T-helper 2 cell treated with Interferon-gamma antibody and Interleukin-4, amounts not matched to agents 5 μg/mL and 100 μg/mL, for 36 hours (primary cell): ENCODE results near the gene LANCL3.

ENCODE experiments used
- DNase-seq: peaks from one replicate; pipeline ENCODE4 v3.0.0; 2021; ENCODE audit warnings: low spot score
- H3K27ac Mint-ChIP-seq: one replicate; pipeline ENCODE4 v1.8.0; 2021; ENCODE audit warnings: mild to moderate bottlenecking, mixed read lengths
- H3K27me3 Mint-ChIP-seq: one replicate; pipeline ENCODE4 v1.8.0; 2021; ENCODE audit warnings: low read depth, mixed read lengths
- H3K36me3 Mint-ChIP-seq: one replicate; pipeline ENCODE4 v1.8.0; 2021; ENCODE audit warnings: low read depth, mixed read lengths
- H3K4me1 Mint-ChIP-seq: one replicate; pipeline ENCODE4 v1.8.0; 2021; ENCODE audit warnings: low read depth, mixed read lengths
- H3K4me3 Mint-ChIP-seq: one replicate; pipeline ENCODE4 v1.8.0; 2022; ENCODE audit warnings: mild to moderate bottlenecking, moderate library complexity, mixed read lengths
- H3K9me3 Mint-ChIP-seq: one replicate; pipeline ENCODE4 v1.8.0; 2021; ENCODE audit warnings: mixed read lengths

Gene LANCL3

DNA sequence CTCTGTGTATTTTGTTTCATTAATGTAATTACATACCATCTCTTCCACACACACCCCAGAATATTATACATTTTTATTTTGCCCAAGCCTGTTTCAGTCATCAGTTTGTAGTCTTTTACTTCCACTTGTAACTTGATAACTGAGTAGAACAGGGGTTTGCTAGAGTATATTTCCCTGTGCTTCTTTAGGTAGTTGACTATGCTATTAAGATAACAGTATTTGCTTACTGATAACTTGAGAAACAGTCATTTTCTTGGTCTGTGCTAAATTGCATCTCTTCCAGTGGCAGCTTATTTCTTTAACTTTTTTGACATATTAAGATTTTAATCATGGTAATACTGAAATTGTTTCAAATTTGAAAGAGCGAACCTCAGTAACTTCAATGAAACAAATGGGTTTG, 107.1 kb downstream of the LANCL3 start:
- Mint-ChIP-seq H3K27me3 (no peaks in the 10 kb centered on the region), H3K27ac (no peak overlapping the region), H3K4me1 (no peaks in the 10 kb centered on the region), H3K4me3 (no peak overlapping the region), H3K36me3 (no peaks in the 10 kb centered on the region), H3K9me3 (no peaks in the 10 kb centered on the region)
- DNase-seq: no peak

DNA sequence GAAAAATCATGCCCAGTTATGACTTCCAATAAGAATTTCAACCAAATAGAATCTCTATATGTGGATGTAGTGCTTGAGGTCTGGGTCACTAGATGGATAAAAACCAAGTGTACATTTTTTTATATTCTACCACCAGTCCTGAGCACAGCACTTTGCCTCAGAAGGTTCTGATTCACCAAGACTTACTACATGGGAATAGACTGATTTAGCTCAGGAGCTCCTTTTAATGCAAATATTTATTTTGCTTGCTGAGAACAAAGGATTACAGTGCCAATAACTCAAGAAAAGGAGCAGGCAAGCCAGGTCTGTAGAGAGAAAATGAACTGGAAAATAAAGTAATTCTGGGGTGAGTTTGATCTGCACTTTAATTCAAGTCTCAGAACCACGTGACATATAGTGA, 107.8 kb downstream of the LANCL3 start:
- DNase-seq: no peak
- H3K4me3 Mint-ChIP-seq: no peak overlapping the region
- no peaks in the 10 kb centered on the region for H3K36me3 Mint-ChIP-seq
- H3K27me3 Mint-ChIP-seq: no peaks in the 10 kb centered on the region
- no peaks in the 10 kb centered on the region for H3K9me3 Mint-ChIP-seq
- no peaks in the 10 kb centered on the region for H3K4me1 Mint-ChIP-seq
- H3K27ac Mint-ChIP-seq: no peak overlapping the region

DNA sequence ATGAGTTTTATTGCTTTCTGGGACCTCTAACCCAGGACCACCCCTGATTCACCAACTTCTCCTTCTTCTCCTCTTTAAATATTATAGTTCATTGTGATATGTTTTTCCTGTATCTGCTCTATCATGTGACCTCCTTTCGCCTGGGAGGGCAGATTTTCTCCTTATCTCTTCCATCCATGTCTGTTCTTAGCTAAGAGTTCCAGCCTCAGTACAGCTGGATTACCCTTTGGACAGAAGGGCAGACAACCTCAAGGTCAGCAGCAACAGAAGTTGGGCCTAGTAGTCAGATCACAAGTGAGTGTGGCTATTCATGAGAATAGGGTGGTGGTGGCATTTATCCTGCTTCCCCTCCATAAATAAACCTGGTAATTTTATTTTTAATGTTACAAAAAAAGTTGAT, 108.4 kb downstream of the LANCL3 start:
- Mint-ChIP-seq H3K4me3 (no peak overlapping the region), H3K27ac (no peak overlapping the region), H3K36me3 (no peaks in the 10 kb centered on the region), H3K27me3 (peaks cover 2% of the 10 kb centered on the region), H3K4me1 (no peaks in the 10 kb centered on the region), H3K9me3 (no peaks in the 10 kb centered on the region)
- no peak for DNase-seq

DNA sequence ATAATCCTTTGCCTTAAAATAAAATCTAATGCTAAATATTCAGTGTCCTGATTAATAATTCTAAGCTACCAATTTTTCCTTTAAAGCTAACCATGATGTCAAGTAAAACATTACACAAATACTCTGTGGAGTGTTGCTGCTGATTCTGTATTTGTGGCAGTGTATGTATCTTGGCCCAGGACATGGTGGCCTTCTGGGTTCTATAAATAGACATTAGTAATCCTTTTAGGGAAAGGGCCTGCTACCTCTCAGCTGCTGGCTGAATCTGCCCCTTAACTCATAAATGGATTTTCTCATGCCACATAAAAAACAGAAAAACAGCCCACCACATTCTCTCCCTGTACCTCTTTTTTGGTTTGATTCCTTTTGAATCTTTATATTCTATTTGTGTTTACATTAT, 113.0 kb downstream of the LANCL3 start:
- Mint-ChIP-seq H3K4me3 (peak overlapping the region; percentile 42), H3K27me3 (peaks cover 3% of the 10 kb centered on the region), H3K36me3 (no peaks in the 10 kb centered on the region)

DNA sequence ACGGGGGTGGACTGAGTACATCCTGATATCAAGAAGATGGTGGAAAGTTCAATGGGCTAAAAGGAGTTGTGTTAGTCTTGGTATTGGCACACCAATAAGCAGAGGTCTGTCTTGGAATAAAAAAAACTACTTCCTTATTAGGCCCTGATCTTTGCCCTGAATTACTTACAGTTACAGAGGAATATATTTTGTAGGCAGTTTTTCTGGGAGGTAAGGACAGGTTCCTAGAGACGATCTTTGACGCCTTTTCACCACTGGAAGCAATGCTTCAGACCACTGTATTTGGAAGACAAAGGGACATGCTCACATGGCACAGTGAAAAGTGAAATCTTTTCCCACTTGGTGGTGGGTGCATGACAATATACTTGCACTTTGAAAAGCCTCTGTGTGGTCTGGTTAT, 113.5 kb downstream of the LANCL3 start:
- H3K4me3 Mint-ChIP-seq: peak overlapping the region; percentile 42
- H3K27me3 Mint-ChIP-seq: peaks cover 3% of the 10 kb centered on the region

More for the DNA sequence above, 113.0 kb downstream of the LANCL3 start:
- DNase-seq: no peak
- no peak overlapping the region for H3K27ac Mint-ChIP-seq
- H3K4me1 Mint-ChIP-seq: peaks cover 3% of the 10 kb centered on the region
- H3K9me3 Mint-ChIP-seq: no peaks in the 10 kb centered on the region

DNA sequence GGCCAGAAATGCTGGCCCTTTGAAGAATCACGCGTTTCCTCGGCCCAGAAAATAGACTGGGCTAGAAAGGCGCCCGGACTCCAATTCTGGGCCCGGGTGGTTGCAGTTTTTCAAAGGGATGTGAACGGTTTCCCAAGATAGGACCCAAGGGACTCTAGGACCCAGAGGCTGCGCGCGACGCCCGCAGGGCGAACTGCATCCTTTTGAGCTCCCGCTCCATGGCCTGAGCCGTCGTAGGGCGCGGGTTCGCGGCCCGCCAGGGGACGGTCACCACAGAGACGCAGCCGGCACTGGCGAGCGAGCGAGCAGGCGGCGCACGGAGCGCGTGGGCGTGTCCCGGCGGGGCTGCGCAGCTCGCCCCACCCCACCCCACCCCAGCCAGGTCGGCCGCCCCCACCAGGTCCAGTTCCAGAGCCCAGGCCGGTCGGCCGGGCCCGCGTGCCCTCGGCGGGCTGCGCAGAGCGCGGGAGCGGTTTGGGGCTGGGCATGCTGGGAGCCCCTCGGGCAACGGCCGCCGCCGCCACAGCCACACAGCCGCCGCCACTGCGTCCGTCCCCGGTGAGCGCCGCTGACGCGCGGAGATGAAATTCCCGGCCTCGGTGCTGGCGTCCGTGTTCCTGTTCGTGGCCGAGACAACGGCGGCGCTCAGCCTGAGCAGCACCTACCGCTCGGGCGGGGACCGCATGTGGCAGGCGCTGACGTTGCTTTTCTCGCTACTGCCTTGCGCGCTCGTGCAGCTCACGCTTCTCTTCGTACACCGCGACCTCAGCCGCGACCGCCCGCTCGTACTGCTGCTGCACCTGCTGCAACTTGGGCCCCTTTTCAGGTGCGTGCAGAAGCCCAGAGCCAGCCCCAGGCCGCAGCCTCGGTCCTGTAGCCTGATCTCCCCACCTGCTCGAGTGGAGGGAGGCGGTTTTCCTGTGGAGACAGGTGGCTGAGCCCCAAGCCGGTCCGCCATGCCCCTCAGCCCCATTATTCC, 114.2 kb downstream of the LANCL3 start, which contains the start of gene XK:
XK (plus strand) TSS at position 411 of the 979 bp plus-strand sequence; CDS start at position 582, 171 bp downstream.
- Mint-ChIP-seq H3K9me3 (no peaks in the 10 kb centered on the region), H3K4me1 (peaks cover 3% of the 10 kb centered on the region), H3K4me3 (peak within 1 kb of the TSS; percentile 71), H3K27ac (no peak within 1 kb of the TSS), H3K36me3 (no peaks in the 10 kb centered on the region), H3K27me3 (peaks cover 3% of the 10 kb centered on the region)
- peak; percentile 47 for DNase-seq

More for the DNA sequence above, 113.5 kb downstream of the LANCL3 start:
- no peaks in the 10 kb centered on the region for H3K9me3 Mint-ChIP-seq
- no peaks in the 10 kb centered on the region for H3K36me3 Mint-ChIP-seq
- no peak overlapping the region for H3K27ac Mint-ChIP-seq
- H3K4me1 Mint-ChIP-seq: peaks cover 3% of the 10 kb centered on the region
- no peak for DNase-seq

DNA sequence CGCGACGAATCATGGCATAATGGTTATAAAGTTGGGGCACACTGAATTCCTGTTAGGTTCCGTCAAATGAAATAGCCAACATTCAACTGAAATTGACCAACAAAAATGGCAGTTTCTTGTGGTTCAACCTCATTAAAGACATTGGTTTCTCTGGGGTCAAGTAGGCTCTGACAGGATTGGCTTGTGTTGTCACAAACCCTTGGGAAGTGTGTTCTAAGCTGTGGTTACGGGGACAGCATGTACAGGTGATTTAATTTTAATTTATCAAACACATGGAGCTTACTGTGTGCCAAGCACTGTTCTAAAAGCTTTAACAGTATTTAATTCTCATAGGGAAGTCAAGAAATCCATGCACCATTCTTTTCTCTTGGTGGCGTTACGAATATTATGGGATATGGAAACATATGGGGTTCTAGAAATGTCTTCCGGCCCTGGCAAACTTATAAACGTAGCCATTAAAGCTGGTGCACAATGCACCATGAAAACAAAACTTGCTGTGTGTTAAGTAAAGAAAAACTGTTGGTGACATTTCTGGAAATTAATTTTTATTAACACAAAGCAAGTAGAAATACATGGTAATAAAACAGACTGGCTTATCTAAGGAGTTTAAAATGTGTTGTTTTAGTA, 115.0 kb downstream of the LANCL3 start:
- Mint-ChIP-seq H3K27me3 (peaks cover 3% of the 10 kb centered on the region), H3K9me3 (no peaks in the 10 kb centered on the region), H3K4me1 (peaks cover 3% of the 10 kb centered on the region), H3K4me3 (peak overlapping the region; percentile 71), H3K36me3 (no peaks in the 10 kb centered on the region), H3K27ac (no peak overlapping the region)
- no peak for DNase-seq

DNA sequence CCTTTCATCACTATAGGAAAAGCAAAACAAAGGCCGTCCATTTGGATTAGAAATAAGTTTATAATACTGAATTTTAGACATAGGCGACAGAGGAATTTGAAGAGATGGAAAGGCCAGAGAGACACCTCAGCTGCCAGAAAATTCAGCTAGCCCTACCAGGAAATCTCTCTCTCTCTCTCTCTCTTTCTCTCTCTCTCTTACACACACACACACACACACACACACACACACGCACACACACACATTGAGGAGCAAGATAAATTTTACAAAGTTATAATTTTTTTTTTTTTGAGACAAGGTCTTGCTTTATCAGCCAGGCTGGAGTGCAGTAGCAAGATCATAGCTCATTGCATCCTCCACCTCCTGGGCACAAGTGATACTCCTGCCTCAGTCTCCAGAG, 115.5 kb downstream of the LANCL3 start:
- H3K4me3 Mint-ChIP-seq: no peak overlapping the region
- peaks cover 3% of the 10 kb centered on the region for H3K27me3 Mint-ChIP-seq
- no peaks in the 10 kb centered on the region for H3K36me3 Mint-ChIP-seq
- H3K27ac Mint-ChIP-seq: no peak overlapping the region
- no peak for DNase-seq
- no peaks in the 10 kb centered on the region for H3K9me3 Mint-ChIP-seq
- peaks cover 3% of the 10 kb centered on the region for H3K4me1 Mint-ChIP-seq

DNA sequence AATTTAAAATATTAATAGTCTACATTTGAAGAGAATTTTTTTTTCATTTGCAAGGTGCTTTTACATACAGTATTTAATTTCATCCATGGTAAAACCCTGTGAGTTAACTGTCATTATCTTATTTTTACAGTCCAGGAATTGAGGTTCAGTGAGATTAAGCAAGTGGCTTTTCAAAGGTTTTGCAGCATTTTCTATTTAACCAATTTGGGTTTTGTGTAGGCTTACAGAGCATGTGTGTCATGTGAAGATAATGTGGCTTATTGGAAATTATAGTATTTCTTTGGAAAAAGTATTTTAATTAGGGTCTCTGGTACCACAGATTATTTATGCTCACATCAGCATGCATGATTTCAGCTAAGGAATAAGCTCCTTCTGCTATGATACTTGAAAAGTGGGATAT, 118.7 kb downstream of the LANCL3 start:
- no peaks in the 10 kb centered on the region for H3K36me3 Mint-ChIP-seq
- no peak overlapping the region for H3K4me3 Mint-ChIP-seq
- peaks cover 2% of the 10 kb centered on the region for H3K4me1 Mint-ChIP-seq
- no peaks in the 10 kb centered on the region for H3K9me3 Mint-ChIP-seq
- DNase-seq: no peak
- no peak overlapping the region for H3K27ac Mint-ChIP-seq
- H3K27me3 Mint-ChIP-seq: no peaks in the 10 kb centered on the region

DNA sequence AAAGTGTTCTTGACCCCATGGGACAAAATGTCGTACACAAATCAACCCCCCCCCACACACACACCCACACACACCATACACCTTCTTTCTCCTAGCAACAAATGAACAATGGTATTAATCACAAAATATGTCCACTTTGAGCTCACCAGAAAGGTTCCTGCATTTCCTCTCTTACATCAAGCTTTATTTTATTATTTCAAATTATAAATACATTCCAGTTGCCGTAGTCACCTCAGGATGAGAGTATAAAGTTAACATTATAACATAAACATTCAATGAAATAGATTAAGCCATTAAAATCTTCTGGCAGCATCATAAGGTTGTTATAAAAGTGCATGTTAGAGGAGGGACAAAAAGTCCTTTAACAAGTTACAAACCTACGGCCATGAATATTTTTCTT, 121.5 kb downstream of the LANCL3 start:
- H3K4me3 Mint-ChIP-seq: no peak overlapping the region
- no peak overlapping the region for H3K27ac Mint-ChIP-seq
- DNase-seq: no peak
- no peaks in the 10 kb centered on the region for H3K27me3 Mint-ChIP-seq
- H3K36me3 Mint-ChIP-seq: no peaks in the 10 kb centered on the region
- no peaks in the 10 kb centered on the region for H3K4me1 Mint-ChIP-seq
- H3K9me3 Mint-ChIP-seq: no peaks in the 10 kb centered on the region

DNA sequence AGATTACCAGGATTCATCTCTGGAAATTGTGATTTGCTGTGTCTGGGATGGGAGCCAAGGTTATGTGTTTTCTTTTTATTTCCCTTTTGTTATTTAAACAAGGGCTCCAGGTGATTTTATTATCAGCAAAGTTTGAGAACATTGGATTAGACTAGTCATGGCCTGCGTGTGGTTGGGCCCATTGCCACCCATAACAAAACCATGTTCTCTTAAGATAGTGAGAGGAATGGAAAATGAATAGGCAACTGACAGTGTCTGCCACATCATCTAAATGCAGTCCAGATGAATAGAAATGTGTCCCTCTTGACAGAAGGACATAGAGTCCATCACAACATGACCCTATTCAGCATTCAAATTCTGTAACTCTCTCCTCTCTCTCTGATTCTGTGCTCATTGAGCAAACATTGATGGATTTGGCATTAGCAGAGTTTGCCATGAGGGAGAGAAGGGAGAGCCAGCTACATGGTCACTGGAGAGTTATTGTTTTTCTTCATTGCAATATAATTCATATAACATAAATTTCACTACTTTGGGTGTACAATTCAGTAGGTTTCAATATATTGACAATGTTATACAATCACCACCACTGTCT, 125.8 kb downstream of the LANCL3 start:
- Mint-ChIP-seq H3K4me3 (no peak overlapping the region), H3K27ac (no peak overlapping the region), H3K36me3 (no peaks in the 10 kb centered on the region), H3K27me3 (no peaks in the 10 kb centered on the region), H3K4me1 (no peaks in the 10 kb centered on the region), H3K9me3 (no peaks in the 10 kb centered on the region)
- DNase-seq: no peak

DNA sequence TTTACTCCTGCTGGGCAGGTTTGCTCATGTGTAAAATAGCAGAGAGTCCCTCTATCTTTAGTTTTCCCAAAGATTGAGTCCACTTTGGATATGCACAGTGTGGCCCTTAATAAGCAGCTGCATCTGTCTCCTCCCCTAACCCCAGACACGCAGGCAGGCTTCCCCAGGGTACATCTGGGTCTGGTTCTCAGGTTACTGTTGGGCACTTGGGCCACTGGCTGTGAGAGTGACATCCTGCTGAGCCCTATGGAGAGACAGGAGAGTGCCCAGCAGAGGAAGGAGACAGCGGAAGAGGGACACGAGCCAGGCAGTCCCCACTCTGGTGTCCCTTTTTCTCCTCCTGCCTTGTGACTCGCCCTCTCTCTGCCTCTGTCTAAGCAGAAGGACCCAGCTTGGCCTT, 130.1 kb downstream of the LANCL3 start:
- Mint-ChIP-seq H3K4me3 (no peak overlapping the region), H3K9me3 (no peaks in the 10 kb centered on the region), H3K36me3 (no peaks in the 10 kb centered on the region), H3K27ac (no peak overlapping the region), H3K27me3 (no peaks in the 10 kb centered on the region), H3K4me1 (no peaks in the 10 kb centered on the region)
- DNase-seq: no peak

DNA sequence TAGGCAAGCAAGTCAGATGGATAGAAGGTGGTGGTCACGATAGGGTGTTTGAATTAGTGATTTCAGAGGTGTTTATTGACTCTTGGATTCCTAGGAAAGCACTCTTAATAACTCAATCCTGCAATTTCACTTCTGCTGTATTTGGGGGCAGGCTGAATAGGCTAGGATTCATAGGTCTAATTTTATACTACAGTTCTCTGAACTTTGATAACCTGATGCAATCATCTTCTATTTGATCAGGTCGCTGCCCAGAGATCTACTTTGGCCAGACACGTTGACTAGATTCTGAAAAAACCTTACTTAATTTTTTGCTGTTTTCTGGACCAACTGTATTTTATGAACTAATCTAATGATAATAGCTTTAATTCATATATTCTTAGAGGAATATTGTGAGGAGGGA, 140.5 kb downstream of the LANCL3 start:
- Mint-ChIP-seq H3K27me3 (no peaks in the 10 kb centered on the region), H3K27ac (no peak overlapping the region), H3K36me3 (no peaks in the 10 kb centered on the region), H3K4me1 (no peaks in the 10 kb centered on the region), H3K4me3 (no peak overlapping the region), H3K9me3 (no peaks in the 10 kb centered on the region)
- no peak for DNase-seq

DNA sequence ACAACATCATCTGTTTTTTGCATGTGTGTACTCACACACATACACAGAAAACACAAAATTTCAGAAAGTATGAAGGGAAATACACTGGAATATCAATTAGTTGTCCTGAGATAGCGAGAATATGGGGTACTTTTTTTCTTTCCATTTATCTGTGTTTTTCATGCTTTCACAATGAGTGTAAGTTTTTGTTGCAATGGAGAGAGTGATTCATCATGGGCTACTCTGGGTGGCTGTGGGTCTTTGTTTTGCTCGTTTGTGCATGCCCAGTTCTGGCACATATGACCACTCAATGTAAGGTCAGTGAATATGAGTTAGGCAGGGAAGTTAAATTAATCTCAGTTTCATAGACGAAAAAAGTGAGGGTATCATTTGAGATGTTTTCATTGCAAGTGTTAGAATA, 141.0 kb downstream of the LANCL3 start:
- no peaks in the 10 kb centered on the region for H3K4me1 Mint-ChIP-seq
- H3K27ac Mint-ChIP-seq: no peak overlapping the region
- H3K4me3 Mint-ChIP-seq: no peak overlapping the region
- no peaks in the 10 kb centered on the region for H3K9me3 Mint-ChIP-seq
- H3K27me3 Mint-ChIP-seq: no peaks in the 10 kb centered on the region
- no peaks in the 10 kb centered on the region for H3K36me3 Mint-ChIP-seq
- DNase-seq: no peak
